HEK293 (cell line): Measurements from ENCODE around the gene REC8.

Source experiments
- GLIS2 ChIP-seq: fragments of 450-650 bp; formaldehyde crosslinking; IDR thresholded peaks from 2 replicates; pipeline ENCODE4 v1.5.1; 2016; ENCODE audit warnings: missing biosample characterization, missing genetic modification characterization
- ZNF521 ChIP-seq: fragments of 450-650 bp; formaldehyde crosslinking; IDR thresholded peaks from 2 replicates; pipeline ENCODE4 v1.5.1; 2017; ENCODE audit warnings: missing biosample characterization, mild to moderate bottlenecking, missing genetic modification characterization
- ZNF621 ChIP-seq: fragments of 450-650 bp; formaldehyde crosslinking; IDR thresholded peaks from 2 replicates; pipeline ENCODE4 v1.5.1; 2017; ENCODE audit warnings: missing biosample characterization, missing genetic modification characterization
- ZNF837 ChIP-seq: fragments of 450-650 bp; formaldehyde crosslinking; IDR thresholded peaks from 2 replicates; pipeline ENCODE4 v1.5.1; 2016; ENCODE audit warnings: missing biosample characterization, missing genetic modification characterization
- TF ChIP-seq, protein P1 (sequence below): fragments of 450-650 bp; formaldehyde crosslinking; IDR thresholded peaks from 2 replicates; pipeline ENCODE4 v1.5.1; 2016; ENCODE audit warnings: missing biosample characterization, missing genetic modification characterization
- TF ChIP-seq, protein P2 (sequence below): sonication (generic); formaldehyde crosslinking; IDR thresholded peaks from 2 replicates; pipeline ENCODE4 v1.8.1; 2022; ENCODE audit warnings: mild to moderate bottlenecking, moderate library complexity, missing genetic modification reagents

DNA sequence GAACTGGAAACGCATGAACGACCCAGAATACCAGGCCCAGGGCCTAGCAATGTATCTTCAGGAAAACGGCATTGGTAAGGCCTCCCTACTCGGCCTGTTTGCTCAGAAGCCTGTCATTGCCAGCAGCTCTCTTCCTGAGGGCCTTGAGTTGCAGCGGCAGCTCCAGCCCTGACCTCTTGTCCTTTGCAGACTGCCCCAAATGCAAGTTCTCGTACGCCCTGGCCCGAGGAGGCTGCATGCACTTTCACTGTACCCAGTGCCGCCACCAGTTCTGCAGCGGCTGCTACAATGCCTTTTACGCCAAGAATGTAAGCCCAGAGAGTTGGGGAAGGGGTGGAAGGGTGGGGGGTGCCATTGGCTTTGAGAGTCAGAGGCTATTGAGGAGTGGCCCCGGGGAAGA, 14.5 kb upstream of the REC8 start:
- TF ChIP-seq, protein P1, sequence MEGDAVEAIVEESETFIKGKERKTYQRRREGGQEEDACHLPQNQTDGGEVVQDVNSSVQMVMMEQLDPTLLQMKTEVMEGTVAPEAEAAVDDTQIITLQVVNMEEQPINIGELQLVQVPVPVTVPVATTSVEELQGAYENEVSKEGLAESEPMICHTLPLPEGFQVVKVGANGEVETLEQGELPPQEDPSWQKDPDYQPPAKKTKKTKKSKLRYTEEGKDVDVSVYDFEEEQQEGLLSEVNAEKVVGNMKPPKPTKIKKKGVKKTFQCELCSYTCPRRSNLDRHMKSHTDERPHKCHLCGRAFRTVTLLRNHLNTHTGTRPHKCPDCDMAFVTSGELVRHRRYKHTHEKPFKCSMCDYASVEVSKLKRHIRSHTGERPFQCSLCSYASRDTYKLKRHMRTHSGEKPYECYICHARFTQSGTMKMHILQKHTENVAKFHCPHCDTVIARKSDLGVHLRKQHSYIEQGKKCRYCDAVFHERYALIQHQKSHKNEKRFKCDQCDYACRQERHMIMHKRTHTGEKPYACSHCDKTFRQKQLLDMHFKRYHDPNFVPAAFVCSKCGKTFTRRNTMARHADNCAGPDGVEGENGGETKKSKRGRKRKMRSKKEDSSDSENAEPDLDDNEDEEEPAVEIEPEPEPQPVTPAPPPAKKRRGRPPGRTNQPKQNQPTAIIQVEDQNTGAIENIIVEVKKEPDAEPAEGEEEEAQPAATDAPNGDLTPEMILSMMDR (tag by site-specific recombination): no peak
- no peak for TF ChIP-seq ZNF837 (tag by site-specific recombination)
- no peak for TF ChIP-seq ZNF621 (tag by site-specific recombination)
- TF ChIP-seq, protein P2, sequence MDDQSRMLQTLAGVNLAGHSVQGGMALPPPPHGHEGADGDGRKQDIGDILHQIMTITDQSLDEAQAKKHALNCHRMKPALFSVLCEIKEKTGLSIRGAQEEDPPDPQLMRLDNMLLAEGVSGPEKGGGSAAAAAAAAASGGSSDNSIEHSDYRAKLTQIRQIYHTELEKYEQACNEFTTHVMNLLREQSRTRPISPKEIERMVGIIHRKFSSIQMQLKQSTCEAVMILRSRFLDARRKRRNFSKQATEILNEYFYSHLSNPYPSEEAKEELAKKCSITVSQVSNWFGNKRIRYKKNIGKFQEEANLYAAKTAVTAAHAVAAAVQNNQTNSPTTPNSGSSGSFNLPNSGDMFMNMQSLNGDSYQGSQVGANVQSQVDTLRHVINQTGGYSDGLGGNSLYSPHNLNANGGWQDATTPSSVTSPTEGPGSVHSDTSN (CRISPR knock-in tag): no peak
- no peak for TF ChIP-seq ZNF521 (tag by site-specific recombination)
- no peak for TF ChIP-seq GLIS2 (tag by site-specific recombination)
